ENCODE measurements around the gene RNU2-63P. TPM values are rescaled to one million over a fixed set of nuclear protein-coding genes. Genes with fewer than 3 reads are reported as not detected.
"Not testable (repeated sequence)": the region's sequence is repeated elsewhere in the genome, so short reads cannot be mapped to it uniquely, and the experiment has no call there.

Gene RNU2-63P
- polyA plus RNA-seq, 1 of the 3 experiments (the other 2 are of a cell fraction), result not detected

DNA sequence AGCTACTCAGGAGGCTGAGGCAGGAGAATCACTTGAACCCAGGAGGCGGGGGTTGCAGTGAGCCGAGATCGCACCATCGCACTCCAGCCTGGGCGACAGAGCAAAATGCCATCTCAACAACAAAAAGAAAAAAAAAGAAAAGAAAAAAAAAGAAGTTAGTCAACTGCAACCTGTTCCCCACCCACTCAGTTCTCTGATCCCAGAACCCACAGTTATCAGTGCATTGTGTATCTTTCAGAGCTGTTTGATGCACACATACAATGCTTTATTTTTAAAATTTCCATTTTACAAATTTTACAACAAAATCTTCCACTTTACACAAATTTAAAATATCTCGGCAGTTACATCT is 14.0 kb downstream of the RNU2-63P start:
- H3K9me2 ChIP-seq, result no peaks in the 10 kb centered on the region
- H3K27me3 ChIP-seq (ENCODE audit: insufficient read depth), result no peaks in the 10 kb centered on the region
- ChIA-PET CTCF (interaction anchor here (0.6 to 2.0 kb wide), 10 partner anchors 9 to 508 kb away, joined by 3 to 16 read pairs (median 6); partner anchors contain the start of gene RNU2-63P), POLR2A (no interaction called here)
- WGBS (ENCODE audit: low lambda C conversion rate), result 90% methylated on average over 6 of the region's 6 CpGs
- H3K36me3 ChIP-seq (replicated peaks in 1 of 2; ENCODE audit: control insufficient read depth in 1 of 2, insufficient read depth in 2 of 2, low read length in 1 of 2), result no peaks in the 10 kb centered on the region
- H3K27ac ChIP-seq (ENCODE audit: low read depth in 2 of 2, low read length in 1 of 2), result no peak overlapping the region
- no peaks in the 10 kb centered on the region; a peak in 1 of 4 replicates for H3K4me1 ChIP-seq (ENCODE audit: control insufficient read depth in 1 of 2, insufficient read depth in 2 of 2, low read depth in 1 of 2, low read length in 1 of 2)
- H3K79me2 ChIP-seq (ENCODE audit: insufficient read depth), result no peaks in the 10 kb centered on the region
- TF ChIP-seq GATA2 (CRISPR knock-in tag; IDR thresholded peaks at IDR 0.05) (no peak), RFX5 (IDR thresholded peaks at IDR 0.05; ENCODE audit: low read length) (no peak), SIN3A (IDR thresholded peaks at IDR 0.05; ENCODE audit: borderline replicate concordance, low read depth, low read length) (no peak), EZH2phosphoT487 (IDR thresholded peaks at IDR 0.05; ENCODE audit: borderline replicate concordance, low read depth) (no peak), FOSL2 (IDR thresholded peaks at IDR 0.05; ENCODE audit: borderline replicate concordance, low read depth) (no peak), SMC3 (IDR thresholded peaks at IDR 0.05; ENCODE audit: low read depth, low read length) (no peak), ELF1 (IDR thresholded peaks at IDR 0.05) (no peak), RXRA (IDR thresholded peaks at IDR 0.05; ENCODE audit: borderline replicate concordance, low read depth) (no peak), POLR2AphosphoS5 (IDR thresholded peaks at IDR 0.05; ENCODE audit: low read depth, low read length) (no peak), TAF1 (IDR thresholded peaks at IDR 0.05; ENCODE audit: borderline replicate concordance, low read depth, low read length) (no peak), MXI1 (IDR thresholded peaks at IDR 0.05; ENCODE audit: low read depth, low read length) (no peak), RCOR1 (IDR thresholded peaks at IDR 0.05; ENCODE audit: low read length) (no peak), FOXM1 (IDR thresholded peaks at IDR 0.05; ENCODE audit: low read depth) (no peak)
- TF ChIP-seq, protein P1, sequence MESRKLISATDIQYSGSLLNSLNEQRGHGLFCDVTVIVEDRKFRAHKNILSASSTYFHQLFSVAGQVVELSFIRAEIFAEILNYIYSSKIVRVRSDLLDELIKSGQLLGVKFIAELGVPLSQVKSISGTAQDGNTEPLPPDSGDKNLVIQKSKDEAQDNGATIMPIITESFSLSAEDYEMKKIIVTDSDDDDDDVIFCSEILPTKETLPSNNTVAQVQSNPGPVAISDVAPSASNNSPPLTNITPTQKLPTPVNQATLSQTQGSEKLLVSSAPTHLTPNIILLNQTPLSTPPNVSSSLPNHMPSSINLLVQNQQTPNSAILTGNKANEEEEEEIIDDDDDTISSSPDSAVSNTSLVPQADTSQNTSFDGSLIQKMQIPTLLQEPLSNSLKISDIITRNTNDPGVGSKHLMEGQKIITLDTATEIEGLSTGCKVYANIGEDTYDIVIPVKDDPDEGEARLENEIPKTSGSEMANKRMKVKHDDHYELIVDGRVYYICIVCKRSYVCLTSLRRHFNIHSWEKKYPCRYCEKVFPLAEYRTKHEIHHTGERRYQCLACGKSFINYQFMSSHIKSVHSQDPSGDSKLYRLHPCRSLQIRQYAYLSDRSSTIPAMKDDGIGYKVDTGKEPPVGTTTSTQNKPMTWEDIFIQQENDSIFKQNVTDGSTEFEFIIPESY (IDR thresholded peaks at IDR 0.05; ENCODE audit: borderline replicate concordance, low read depth), result no peak
- TF ChIP-seq, protein P2, sequence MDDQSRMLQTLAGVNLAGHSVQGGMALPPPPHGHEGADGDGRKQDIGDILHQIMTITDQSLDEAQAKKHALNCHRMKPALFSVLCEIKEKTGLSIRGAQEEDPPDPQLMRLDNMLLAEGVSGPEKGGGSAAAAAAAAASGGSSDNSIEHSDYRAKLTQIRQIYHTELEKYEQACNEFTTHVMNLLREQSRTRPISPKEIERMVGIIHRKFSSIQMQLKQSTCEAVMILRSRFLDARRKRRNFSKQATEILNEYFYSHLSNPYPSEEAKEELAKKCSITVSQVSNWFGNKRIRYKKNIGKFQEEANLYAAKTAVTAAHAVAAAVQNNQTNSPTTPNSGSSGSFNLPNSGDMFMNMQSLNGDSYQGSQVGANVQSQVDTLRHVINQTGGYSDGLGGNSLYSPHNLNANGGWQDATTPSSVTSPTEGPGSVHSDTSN (IDR thresholded peaks at IDR 0.05), result no peak
- TF ChIP-seq, protein P3, sequence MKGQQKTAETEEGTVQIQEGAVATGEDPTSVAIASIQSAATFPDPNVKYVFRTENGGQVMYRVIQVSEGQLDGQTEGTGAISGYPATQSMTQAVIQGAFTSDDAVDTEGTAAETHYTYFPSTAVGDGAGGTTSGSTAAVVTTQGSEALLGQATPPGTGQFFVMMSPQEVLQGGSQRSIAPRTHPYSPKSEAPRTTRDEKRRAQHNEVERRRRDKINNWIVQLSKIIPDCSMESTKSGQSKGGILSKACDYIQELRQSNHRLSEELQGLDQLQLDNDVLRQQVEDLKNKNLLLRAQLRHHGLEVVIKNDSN (IDR thresholded peaks at IDR 0.05; ENCODE audit: borderline replicate concordance, low read depth), result no peak
- TF ChIP-seq, protein P4, sequence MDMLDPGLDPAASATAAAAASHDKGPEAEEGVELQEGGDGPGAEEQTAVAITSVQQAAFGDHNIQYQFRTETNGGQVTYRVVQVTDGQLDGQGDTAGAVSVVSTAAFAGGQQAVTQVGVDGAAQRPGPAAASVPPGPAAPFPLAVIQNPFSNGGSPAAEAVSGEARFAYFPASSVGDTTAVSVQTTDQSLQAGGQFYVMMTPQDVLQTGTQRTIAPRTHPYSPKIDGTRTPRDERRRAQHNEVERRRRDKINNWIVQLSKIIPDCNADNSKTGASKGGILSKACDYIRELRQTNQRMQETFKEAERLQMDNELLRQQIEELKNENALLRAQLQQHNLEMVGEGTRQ (IDR thresholded peaks at IDR 0.05; ENCODE audit: borderline replicate concordance, low read depth, low read length), result no peak
- no peak for DNase-seq
- no peak overlapping the region for H3K4me3 ChIP-seq (ENCODE audit: low read depth in 2 of 2, low read length in 1 of 2)
- H3K9me3 ChIP-seq, result no peaks in the 10 kb centered on the region
- no peaks in the 10 kb centered on the region for H3F3A ChIP-seq (replicated peaks; ENCODE audit: insufficient read depth)
- no peaks in the 10 kb centered on the region for H4K20me1 ChIP-seq (ENCODE audit: insufficient read depth)
- no peak overlapping the region for H2AFZ ChIP-seq (ENCODE audit: low read depth)
- no peak overlapping the region for H3K4me2 ChIP-seq
- no peak overlapping the region for H3K9ac ChIP-seq

DNA sequence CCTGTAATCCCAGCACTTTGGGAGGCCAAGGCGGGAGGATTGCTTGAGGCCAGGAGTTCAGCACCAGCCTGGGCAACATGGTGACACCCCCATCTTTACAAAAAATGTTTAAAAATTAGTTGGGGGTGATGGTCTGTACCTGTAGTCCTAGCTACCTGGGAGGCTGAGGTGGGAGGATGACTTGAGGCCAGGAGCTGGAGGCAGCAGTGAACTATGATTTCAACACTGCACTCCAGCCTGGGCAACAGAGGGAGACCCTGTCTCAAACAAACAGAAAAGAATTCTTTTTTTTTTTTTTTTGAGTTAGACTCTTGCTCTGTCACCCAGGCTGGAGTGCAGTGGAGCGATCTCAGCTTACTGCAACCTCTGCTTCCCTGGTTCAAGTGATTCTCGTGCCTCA is 15.9 kb downstream of the RNU2-63P start:
- 58% methylated on average over 3 of the region's 3 CpGs for WGBS (ENCODE audit: low lambda C conversion rate)
- H3K4me1 ChIP-seq (ENCODE audit: control insufficient read depth in 1 of 2, insufficient read depth in 2 of 2, low read depth in 1 of 2, low read length in 1 of 2); H3K79me2 ChIP-seq (ENCODE audit: insufficient read depth); H3K9me3 ChIP-seq; H4K20me1 ChIP-seq (ENCODE audit: insufficient read depth); H3K27me3 ChIP-seq (ENCODE audit: insufficient read depth); H3K9ac ChIP-seq; H3K36me3 ChIP-seq (replicated peaks in 1 of 2; ENCODE audit: control insufficient read depth in 1 of 2, insufficient read depth in 2 of 2, low read length in 1 of 2); H3K4me3 ChIP-seq (ENCODE audit: low read depth in 2 of 2, low read length in 1 of 2); H3K9me2 ChIP-seq; POLR2A ChIA-PET; H3K27ac ChIP-seq (ENCODE audit: low read depth in 2 of 2, low read length in 1 of 2); H2AFZ ChIP-seq (ENCODE audit: low read depth); DNase-seq; H3F3A ChIP-seq (replicated peaks; ENCODE audit: insufficient read depth); H3K4me2 ChIP-seq: not testable (repeated sequence)
- CTCF ChIA-PET, result interaction anchor here (1.0 kb wide), 1 partner anchor 38 kb away, joined by 3 read pairs; no protein-coding TSS in a partner anchor

Data from SK-N-SH (cell line).